HG02798 (cell line): Measurements from ENCODE around the gene NKAIN4.

Source experiments
- ATAC-seq: cut with Tn5 transposase; IDR thresholded peaks from one replicate; pipeline ENCODE4 v1.9.1; 2021; ENCODE audit warnings: mild to moderate bottlenecking; ENCODE audit not compliant: unreplicated experiment, poor library complexity

The NKAIN4 gene

GRCh38 chr20:63275825-63276224, 21.6 kb upstream of the NKAIN4 start:
- no peak for ATAC-seq

DNA sequence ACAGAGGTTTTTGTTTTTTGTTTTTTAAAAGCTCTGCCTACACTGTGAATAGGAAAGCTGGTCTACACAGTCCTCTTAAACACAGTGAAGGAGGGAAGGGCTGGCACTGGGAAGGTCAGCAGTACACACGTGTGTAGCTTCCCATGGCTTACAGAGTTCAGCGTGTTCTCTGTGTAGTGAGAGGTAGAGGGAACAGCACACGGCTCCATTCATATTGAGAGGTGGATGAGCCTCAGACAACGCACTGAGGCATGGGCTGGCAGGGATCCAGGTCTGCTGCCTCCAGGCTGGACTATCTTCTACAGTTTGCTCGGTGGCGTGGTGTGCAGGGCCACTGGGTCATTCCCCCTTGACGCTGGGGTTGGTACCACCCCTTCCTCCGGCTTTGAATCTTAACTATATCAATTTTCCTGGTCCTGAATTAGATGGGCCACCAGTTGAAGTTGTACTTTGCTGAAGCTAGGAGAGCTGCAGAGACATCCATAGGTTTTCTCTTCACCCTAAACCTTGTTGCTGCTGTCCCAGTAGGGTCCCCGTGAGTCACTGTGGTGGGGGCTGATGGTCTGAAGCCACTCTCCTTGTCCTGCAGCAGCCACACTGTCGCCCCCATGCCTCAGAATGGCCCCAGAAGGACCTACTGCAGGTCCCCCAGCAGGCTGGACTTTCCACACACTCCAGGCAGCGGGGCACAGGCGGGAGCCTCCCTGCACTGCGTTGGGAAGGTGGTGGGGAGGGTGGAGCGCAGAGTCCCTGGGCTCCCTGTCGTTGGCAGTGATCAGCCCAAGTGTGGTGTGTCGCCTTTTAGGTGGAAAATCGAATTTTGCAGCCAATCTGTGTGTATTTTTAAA, 20.3 kb upstream of the NKAIN4 start:
- ATAC-seq = no peak

DNA sequence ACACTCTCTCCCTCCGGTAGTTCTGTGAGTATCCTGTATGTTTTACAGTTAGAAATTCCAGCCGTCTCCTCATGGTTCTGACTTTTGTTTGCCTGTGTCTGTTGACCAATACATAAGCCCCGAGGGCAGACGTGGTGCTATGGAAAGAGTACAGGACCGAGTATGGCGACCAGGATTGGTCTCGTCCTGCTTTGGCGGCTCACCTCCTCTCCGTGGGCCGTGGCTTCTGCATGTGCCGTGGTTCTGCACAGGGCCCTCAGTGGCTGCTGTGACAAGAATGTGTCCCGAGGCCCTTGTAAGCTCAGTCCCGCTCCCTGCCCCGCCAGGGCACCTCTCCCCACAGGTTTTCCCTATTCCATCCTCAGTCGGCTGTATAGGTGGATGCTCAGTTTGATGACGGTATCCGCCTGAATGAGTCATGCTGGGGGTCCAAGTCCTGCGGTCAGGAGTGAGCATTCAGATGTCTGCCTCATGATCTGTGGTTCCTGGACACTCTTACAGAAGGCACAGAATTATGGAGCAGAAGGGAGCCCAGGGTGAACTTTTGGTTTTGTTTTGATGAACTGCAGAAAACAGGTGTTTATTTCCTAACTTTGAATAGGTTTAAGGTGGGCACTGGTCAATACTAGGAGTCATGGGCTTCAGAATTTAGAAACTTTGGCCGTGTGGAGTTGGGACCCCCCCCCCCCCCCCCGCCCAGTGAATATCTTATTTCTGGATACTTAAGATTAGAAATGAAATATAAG, 19.5 kb upstream of the NKAIN4 start:
- ATAC-seq = no peak

GRCh38 chr20:63273059-63273579, 18.9 kb upstream of the NKAIN4 start:
- ATAC-seq = no peak

DNA sequence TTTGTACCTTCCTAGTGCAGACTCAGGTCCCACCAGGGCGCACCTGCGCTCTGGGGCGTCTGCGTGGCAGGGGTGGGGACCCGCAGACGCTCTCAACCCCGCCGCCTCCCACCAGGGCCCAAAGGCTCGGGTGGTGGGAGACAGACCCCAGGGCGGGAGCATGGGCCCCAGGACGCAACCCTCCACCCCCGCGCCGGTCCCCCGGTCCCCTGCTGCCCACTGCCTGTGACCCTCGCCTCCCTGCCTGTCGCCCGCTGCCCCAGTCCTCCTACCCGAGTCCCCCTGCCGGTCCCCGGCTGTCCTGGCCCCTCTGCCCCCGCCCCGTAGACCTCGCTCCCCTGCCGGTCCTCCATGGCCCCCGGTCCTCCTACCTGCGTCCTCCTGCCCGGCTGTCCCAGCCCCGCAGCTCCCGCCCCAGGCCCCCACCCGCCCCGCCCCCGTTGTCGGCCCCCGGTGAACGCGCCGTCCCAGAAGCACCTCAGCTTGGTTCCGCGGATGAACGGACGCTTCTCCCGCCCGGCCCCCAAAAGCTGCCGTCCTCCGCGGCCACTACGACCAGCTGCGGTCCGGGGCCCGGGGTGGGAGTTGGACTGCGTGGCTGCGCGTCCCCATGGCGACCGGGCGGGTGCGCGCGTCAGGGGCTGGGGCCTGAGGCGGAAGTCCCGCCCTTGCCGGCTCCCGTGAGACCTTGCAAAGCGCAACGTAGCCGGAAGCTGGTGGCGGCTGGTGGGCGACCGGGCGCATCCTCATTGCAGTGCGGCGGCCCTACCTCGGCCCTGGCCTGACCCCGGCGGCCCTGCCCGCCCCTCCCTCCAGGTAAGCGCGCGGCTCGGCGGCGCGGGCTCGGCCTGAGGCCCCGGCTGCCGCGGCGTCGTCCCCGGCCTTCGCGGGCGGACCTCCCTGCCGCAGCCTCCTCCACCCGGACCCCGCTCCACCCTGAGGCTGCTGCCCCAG, 18.1 kb upstream of the NKAIN4 start, which contains the start of gene ARFGAP1:
TSS of gene ARFGAP1 (plus strand) at position 709 of the 954 bp plus-strand sequence. CDS start 2,768 bp downstream, outside the sequence.
- ATAC-seq = peak; percentile 92

DNA sequence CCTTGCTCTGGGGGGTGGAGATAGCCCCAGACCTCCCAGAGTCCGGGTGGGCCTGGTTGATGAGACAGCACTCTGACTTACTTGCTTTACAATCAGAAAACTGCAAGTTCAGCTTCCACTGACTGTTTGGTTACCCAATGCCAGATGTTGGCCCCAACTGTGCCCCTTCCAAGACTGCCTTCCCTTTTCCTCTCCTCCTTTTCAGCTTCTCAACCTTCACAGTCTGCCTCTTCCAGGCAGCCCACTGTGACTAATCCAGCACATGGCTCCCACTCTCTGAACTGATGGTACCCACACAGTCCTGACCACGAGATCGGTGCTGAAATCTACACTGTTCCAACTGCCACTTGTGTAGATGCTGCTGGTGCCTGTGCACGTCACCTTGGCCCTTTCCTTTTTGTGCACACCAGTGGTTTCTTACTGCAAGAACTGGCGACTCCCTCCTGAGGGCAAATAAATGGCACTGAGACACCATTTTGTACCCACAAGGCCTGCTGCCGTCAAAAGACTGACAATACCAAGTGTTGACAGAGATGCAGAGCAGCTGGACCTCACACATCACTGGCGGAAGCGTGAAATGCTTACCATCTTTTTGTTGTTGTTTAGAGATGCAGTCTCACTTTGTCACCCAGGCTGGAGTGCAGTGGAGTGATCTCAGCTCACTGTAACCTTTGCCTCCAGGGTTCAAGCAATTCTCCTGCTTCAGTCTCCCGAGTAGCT, 16.5 kb upstream of the NKAIN4 start:
- no peak for ATAC-seq

GRCh38 chr20:63269724-63270123, 15.5 kb upstream of the NKAIN4 start:
- no peak for ATAC-seq

DNA sequence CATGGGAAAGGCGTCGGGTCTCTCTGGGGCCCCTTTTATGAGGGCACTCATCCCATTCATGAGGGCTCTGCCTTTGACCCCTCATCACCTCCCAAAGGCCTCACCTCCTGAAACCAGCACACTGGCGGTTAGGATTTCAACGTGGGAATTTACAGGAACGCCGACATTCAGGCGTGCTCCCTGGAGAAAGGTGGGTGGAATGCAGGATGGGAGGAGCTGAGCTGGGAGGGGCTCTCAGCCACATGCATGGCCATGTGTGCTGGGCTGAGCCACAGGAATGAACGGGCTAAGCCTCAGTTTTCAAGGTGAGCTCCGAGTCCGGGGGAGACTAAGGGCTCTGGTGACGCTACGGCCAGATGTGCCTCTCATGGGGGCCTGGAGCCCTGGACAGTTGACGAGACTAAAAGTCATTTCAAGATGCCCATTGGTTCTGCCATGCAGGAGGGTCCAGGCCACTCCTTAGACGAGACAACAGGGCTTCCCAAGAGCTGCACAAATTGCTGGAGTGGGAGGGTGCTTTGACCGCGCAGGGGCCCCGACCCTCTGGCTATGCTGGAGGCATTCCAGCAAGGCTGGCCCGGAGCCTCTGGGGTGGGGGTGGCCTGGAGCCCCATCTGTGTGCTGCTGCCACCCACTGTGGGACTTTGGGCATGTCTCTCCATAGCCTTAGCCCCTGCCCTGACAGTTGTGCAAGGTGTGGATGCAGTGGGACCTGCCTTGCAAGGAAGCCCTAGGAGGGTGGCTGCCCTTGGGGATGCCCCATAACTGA, 14.6 kb upstream of the NKAIN4 start:
- ATAC-seq = no peak

DNA sequence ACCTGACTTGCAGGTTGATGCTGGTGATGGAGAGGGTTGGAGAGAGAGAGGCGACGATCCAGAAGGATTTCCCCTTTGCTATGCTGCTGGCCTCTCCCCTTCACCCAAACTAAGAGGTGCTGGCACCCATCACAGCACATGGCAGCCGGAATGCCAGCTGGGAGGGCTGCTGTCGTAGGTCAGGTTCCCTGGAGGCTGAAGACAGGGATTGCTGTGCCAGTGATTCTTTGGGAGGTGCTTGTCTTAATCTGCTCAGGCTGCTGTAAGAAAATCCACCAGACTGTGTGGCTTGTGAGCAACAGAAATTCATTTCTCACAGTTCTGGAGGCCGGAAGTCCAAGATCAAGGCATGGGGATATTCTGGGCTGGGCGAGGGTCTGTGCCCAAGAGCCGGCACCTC, 14.0 kb upstream of the NKAIN4 start:
- no peak for ATAC-seq

- no peak for ATAC-seq
Observed at GRCh38 chr20:63267691-63268090, 13.4 kb upstream of the NKAIN4 start.

- no peak for ATAC-seq
Observed at GRCh38 chr20:63265891-63266515, 11.7 kb upstream of the NKAIN4 start.

DNA sequence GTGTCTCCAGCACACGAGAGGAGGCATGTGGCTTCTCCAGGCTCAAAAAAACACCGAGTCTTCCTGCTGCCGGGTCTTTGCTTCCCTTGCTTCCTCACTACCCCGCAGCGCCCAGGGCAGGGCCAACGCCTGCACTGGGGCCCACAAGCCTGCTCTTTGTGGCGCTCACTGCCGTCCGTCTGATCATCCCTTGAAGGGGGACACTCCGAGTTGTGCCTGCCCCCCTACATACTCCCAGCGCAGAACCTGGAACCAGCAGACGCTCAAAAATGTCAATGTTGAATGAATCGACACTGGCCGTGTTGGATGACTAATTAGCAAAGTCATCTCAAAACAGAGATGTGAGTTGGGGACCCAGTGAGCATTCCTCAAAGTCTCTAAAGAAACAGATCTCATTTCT, 10.3 kb upstream of the NKAIN4 start:
- no peak for ATAC-seq

- no peak for ATAC-seq
Observed at GRCh38 chr20:63264000-63264399, 9.7 kb upstream of the NKAIN4 start.

DNA sequence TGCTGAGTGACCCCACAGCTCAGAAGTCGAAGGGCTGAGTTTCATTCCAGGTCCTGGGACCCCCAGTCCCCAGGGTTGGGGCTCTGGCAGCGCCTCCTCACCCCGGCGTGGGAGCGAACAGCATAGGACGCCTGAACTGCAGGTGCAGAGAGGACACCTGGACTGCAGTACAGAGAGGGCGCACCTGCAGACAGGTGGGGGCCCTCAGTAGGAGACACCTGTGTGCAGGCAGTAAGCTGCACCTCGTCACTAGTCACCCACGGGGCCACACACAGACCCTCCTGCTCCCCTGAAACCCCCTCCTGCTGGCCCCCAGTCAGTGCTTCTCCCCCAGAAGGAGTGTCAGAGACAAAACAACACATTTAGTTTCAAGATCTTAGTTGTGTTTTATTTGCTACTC, 8.6 kb upstream of the NKAIN4 start:
- no peak for ATAC-seq

- ATAC-seq = no peak
Observed at GRCh38 chr20:63261795-63262528, 7.7 kb upstream of the NKAIN4 start.

GRCh38 chr20:63261060-63261794, 7.0 kb upstream of the NKAIN4 start:
- no peak for ATAC-seq

- ATAC-seq = no peak
Observed at GRCh38 chr20:63260521-63260920, 6.3 kb upstream of the NKAIN4 start.
